22Rv1 (cell line): ENCODE data around the gene NFIX.

Source experiments
- CTCF ChIP-seq: fragments of 450-650 bp; IDR thresholded peaks from 2 replicates; pipeline ENCODE4 v1.5.1; 2017; ENCODE audit warnings: mild to moderate bottlenecking
- ZFX ChIP-seq: fragments of 450-650 bp; IDR thresholded peaks from 2 replicates; pipeline ENCODE4 v1.6.1; 2017; ENCODE audit warnings: antibody characterized with exemption, borderline replicate concordance

DNA sequence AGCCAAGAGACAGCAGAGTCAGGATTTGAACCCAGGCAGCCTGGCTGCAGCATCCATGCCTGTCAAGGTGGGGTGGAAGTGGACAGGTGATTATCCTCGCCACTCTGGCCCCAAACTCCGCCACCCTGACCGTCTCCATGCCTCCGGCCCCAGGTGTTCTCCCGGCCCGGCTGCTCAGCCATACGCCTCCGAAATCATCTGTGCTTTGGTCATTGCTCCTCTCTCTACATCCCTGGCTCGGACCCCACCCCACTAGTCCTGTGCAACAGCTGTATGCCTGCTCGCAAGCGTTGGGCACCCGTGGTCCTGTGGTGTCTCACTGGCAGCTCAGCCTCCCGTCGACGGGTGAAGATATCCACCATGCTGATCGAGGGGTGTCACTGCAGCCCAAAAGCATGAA is 22.0 kb upstream of the NFIX start:
- TF ChIP-seq ZFX (no peak), CTCF (no peak)
